ENCODE measurements around the gene CPPED1. TPM values are rescaled to one million over a fixed set of nuclear protein-coding genes. Genes with fewer than 3 reads are reported as not detected.

CPPED1 gene
- total RNA-seq, 1 donor = 21.4 TPM

DNA sequence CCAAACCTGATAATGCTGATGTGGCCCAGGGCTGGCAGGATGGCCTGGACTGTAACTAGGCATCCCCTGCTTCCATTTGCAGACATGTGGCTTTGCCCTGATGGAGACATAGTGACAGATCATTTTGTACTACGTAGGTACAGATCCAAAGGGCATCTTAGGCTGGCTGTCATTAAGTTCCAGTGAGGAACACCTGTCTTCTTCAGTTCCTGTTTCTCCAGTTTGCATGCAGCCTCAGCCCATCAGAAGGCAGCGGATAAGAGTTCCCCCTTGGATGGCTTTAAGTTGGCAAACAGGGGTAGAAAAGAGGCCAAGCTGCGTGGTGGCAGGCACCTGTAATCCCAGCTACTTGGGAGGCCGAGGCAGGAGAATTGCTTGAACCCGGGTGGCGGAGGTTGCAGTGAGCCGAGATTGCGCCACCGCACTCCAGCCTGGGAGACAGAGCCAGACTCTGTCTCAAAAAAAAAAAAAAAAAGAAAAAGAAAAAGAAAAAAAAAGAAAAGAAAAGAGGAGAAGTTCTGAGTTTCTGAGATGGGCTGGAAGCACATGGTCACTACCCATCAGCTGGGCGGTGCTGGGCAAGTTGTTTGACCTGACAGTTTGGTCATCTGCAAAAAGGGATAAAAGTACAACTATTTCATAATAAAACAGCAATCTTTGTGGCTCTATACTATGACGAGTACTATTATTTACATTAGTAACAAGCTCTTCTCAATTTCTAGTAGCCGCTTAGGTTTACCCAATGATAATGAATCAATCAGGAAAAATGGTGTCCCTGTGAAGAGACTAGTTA lies 42.7 kb downstream of the CPPED1 start:
- no peaks in the 10 kb centered on the region for H3K36me3 ChIP-seq (ENCODE audit: insufficient read depth, low read length)
- DNase-seq (ENCODE audit: insufficient read length, low spot score, missing footprints) = no peak
- H3K79me2 ChIP-seq (ENCODE audit: insufficient read depth, low read length) = no peaks in the 10 kb centered on the region
- no peaks in the 10 kb centered on the region for H3K4me1 ChIP-seq (ENCODE audit: insufficient read depth, low read length)
- TF ChIP-seq, protein P1, sequence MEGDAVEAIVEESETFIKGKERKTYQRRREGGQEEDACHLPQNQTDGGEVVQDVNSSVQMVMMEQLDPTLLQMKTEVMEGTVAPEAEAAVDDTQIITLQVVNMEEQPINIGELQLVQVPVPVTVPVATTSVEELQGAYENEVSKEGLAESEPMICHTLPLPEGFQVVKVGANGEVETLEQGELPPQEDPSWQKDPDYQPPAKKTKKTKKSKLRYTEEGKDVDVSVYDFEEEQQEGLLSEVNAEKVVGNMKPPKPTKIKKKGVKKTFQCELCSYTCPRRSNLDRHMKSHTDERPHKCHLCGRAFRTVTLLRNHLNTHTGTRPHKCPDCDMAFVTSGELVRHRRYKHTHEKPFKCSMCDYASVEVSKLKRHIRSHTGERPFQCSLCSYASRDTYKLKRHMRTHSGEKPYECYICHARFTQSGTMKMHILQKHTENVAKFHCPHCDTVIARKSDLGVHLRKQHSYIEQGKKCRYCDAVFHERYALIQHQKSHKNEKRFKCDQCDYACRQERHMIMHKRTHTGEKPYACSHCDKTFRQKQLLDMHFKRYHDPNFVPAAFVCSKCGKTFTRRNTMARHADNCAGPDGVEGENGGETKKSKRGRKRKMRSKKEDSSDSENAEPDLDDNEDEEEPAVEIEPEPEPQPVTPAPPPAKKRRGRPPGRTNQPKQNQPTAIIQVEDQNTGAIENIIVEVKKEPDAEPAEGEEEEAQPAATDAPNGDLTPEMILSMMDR (IDR thresholded peaks at IDR 0.05; ENCODE audit: extremely low read depth, low read depth, low read length) = no peak
- H3K4me3 ChIP-seq (ENCODE audit: insufficient read depth, low read length) = no peak overlapping the region
- H2AFZ ChIP-seq (ENCODE audit: low read length) = no peak overlapping the region
- H3K9me3 ChIP-seq (ENCODE audit: low read depth, low read length) = no peaks in the 10 kb centered on the region
- H3K4me2 ChIP-seq (ENCODE audit: insufficient read depth, low read length) = no peak overlapping the region
- no peak overlapping the region for H3K27ac ChIP-seq (ENCODE audit: low read depth, low read length)
- H3K27me3 ChIP-seq (ENCODE audit: insufficient read depth, low read length) = no peaks in the 10 kb centered on the region
- H4K20me1 ChIP-seq (ENCODE audit: insufficient read depth, low read length) = peaks cover 2% of the 10 kb centered on the region

DNA sequence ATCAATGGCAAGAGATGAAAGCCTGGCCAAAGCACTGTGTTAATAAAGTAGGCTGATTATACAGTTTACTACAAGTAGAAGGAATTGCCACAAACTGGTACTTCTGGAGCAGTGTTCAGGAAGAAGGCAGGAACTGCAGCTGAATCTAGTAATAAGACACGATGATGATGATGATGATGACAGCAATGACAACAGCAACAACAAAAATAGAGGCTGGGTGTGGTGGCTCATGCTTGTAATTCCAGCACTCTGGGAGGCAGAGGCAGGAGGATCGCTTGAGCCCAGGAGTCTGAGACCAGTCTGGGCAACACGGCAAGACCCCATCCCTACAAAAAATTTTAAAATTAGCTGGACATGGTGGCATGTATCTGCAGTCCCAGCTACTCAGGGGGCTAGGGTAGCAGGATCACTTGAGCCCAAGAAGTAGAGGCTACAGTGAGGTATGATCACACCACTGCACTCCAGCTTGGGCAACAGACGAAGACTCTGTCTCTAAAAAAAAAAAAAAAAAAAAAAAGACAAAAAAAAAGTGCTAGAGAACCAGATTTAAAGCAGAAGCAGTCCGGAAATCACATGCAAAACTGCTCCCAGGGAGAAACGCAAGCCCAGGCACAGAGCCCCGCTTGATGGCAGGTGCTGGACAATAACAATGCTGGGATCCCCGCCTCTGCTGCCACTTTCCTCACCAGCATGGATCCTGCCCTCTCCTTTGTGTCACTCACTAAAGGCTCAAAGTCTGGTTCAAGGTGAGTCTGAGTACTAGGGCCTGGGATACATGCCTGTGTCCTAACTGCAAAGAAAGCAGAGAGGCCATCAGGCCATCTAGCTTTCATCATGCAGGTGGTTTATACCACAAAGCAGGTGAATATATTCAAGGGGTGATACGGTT lies 44.8 kb downstream of the CPPED1 start:
- Histone ChIP-seq H3K4me2 (ENCODE audit: insufficient read depth, low read length) (no peak overlapping the region), H3K9me3 (ENCODE audit: low read depth, low read length) (no peaks in the 10 kb centered on the region), H3K4me3 (ENCODE audit: insufficient read depth, low read length) (no peak overlapping the region), H3K36me3 (ENCODE audit: insufficient read depth, low read length) (no peaks in the 10 kb centered on the region), H2AFZ (ENCODE audit: low read length) (no peak overlapping the region), H3K27me3 (ENCODE audit: insufficient read depth, low read length) (no peaks in the 10 kb centered on the region), H3K4me1 (ENCODE audit: insufficient read depth, low read length) (peaks cover 11% of the 10 kb centered on the region), H4K20me1 (ENCODE audit: insufficient read depth, low read length) (peaks cover 2% of the 10 kb centered on the region), H3K27ac (ENCODE audit: low read depth, low read length) (no peak overlapping the region), H3K79me2 (ENCODE audit: insufficient read depth, low read length) (no peaks in the 10 kb centered on the region)
- TF ChIP-seq, protein P1 (IDR thresholded peaks at IDR 0.05; ENCODE audit: extremely low read depth, low read depth, low read length) = no peak
- DNase-seq (ENCODE audit: insufficient read length, low spot score, missing footprints) = no peak

DNA sequence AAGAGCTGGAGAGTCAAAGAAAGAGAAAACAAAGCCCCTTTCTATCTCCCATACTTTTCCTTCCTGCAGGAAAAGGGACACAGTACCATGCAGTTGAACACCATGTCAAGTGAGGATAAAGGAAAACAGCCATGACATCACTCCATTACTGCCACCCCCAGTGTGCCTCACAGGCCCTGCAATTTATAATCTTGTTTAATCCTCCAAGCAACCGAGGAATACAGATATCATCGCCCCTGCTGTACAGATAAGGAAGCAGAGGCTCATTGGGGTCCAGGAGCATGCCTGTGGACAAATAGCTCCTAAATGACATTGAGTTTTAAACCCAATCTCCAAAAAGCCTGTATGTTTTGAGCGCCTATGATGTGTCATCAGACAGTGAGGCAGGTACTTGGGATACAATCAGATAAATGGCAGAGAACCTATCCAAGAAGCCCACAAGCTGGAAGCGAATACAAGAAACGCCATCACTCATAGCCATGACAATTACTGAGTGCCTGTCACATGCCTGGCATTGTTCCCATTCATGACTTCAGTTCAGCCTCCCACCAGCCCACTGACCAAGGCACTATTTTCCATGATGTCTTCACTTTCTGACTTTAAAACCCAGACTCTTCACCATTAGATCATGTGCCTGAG lies 45.5 kb downstream of the CPPED1 start:
- Histone ChIP-seq H3K79me2 (ENCODE audit: insufficient read depth, low read length) (no peaks in the 10 kb centered on the region), H3K27ac (ENCODE audit: low read depth, low read length) (no peak overlapping the region), H3K4me3 (ENCODE audit: insufficient read depth, low read length) (no peak overlapping the region), H4K20me1 (ENCODE audit: insufficient read depth, low read length) (peaks cover 2% of the 10 kb centered on the region), H3K4me2 (ENCODE audit: insufficient read depth, low read length) (no peak overlapping the region), H3K27me3 (ENCODE audit: insufficient read depth, low read length) (no peaks in the 10 kb centered on the region), H3K9me3 (ENCODE audit: low read depth, low read length) (no peaks in the 10 kb centered on the region), H3K4me1 (ENCODE audit: insufficient read depth, low read length) (peaks cover 13% of the 10 kb centered on the region), H3K36me3 (ENCODE audit: insufficient read depth, low read length) (no peaks in the 10 kb centered on the region), H2AFZ (ENCODE audit: low read length) (no peak overlapping the region)
- no peak for DNase-seq (ENCODE audit: insufficient read length, low spot score, missing footprints)
- TF ChIP-seq, protein P1 (IDR thresholded peaks at IDR 0.05; ENCODE audit: extremely low read depth, low read depth, low read length) = no peak
